Naive thymus-derived CD4-positive, alpha-beta T cell (primary cell): ENCODE measurements around the gene ACSM3. TPM values are rescaled to one million over a fixed set of nuclear protein-coding genes. Genes with fewer than 3 reads are reported as not detected.

Experiments
- ATAC-seq: fragments of 150-1000 bp; cut with Tn5 transposase; 2 replicates; pipeline ENCODE4 v1.10.0; 2021; ENCODE audit warnings: mild to moderate bottlenecking, moderate library complexity
- CTCF ChIA-PET: fragments of 350-600 bp; sonication (Branson Sonifier 250); formaldehyde crosslinking; loops from one replicate; lab custom pipeline; 2021; ENCODE audit warnings: antibody characterized with exemption; lab: Charles Lee
- POLR2A ChIA-PET: fragments of 350-600 bp; sonication (Branson Sonifier 250); formaldehyde crosslinking; loops from one replicate; lab custom pipeline; 2021; ENCODE audit warnings: antibody characterized with exemption, inconsistent platforms; lab: Charles Lee
- DNase-seq, 9 donors: peaks; one replicate each; pipeline versions ENCODE4 v3.0.0 to v3.0.0-alpha.2; 2020 to 2022; ENCODE audit warnings: mixed read lengths in 1 of 9
- H3K27ac ChIP-seq: one replicate; pipeline ENCODE4 v1.7.0; 2013; ENCODE audit warnings: mild to moderate bottlenecking, low read depth, low read length, moderate library complexity
- H3K27me3 ChIP-seq, 2 donors: one replicate each; pipeline ENCODE4 v1.7.0; 2013; ENCODE audit warnings: low read length in 2 of 2, mild to moderate bottlenecking in 2 of 2, moderate library complexity in 2 of 2; ENCODE audit not compliant: control insufficient read depth in 2 of 2, insufficient read depth in 2 of 2
- H3K36me3 ChIP-seq, 3 experiments: 1 replicate in 2 of 3; 2 replicates in 1 of 3; pipeline ENCODE4 v1.7.0; 2013; ENCODE audit warnings: low read length in 3 of 3, mild to moderate bottlenecking in 3 of 3, moderate library complexity in 1 of 3; ENCODE audit not compliant: insufficient read depth in 3 of 3, control insufficient read depth in 2 of 3
- H3K4me1 ChIP-seq, 2 donors: one replicate each; pipeline ENCODE4 v1.7.0; 2013; ENCODE audit warnings: low read length in 2 of 2, mild to moderate bottlenecking in 2 of 2, moderate library complexity in 1 of 2; ENCODE audit not compliant: control insufficient read depth in 2 of 2, insufficient read depth in 2 of 2
- H3K4me3 ChIP-seq: 2 replicates; pipeline ENCODE4 v1.7.0; 2013; ENCODE audit warnings: mild to moderate bottlenecking, low read length
- H3K9me3 ChIP-seq, 3 experiments: 1 replicate in 2 of 3; 2 replicates in 1 of 3; pipeline ENCODE4 v1.7.0; 2013; ENCODE audit warnings: low read length in 3 of 3; ENCODE audit not compliant: control insufficient read depth in 2 of 3
- H3K27ac Mint-ChIP-seq, 9 donors: one replicate each; pipeline ENCODE4 v1.8.0; 2020 to 2022; ENCODE audit warnings: mixed read lengths in 9 of 9, mild to moderate bottlenecking in 8 of 9, moderate library complexity in 5 of 9, inconsistent platforms in 2 of 9
- H3K27me3 Mint-ChIP-seq, 5 donors: one replicate each; pipeline ENCODE4 v1.8.0; 2021 to 2022; ENCODE audit warnings: mixed read lengths in 5 of 5, mild to moderate bottlenecking in 1 of 5
- H3K36me3 Mint-ChIP-seq, 5 donors: one replicate each; pipeline ENCODE4 v1.8.0; 2020 to 2022; ENCODE audit warnings: mixed read lengths in 5 of 5, mild to moderate bottlenecking in 3 of 5, inconsistent platforms in 1 of 5
- H3K4me1 Mint-ChIP-seq, 7 donors: one replicate each; pipeline ENCODE4 v1.8.0; 2020 to 2022; ENCODE audit warnings: mixed read lengths in 7 of 7, mild to moderate bottlenecking in 3 of 7, inconsistent platforms in 1 of 7
- H3K4me3 Mint-ChIP-seq, 10 donors: one replicate each; pipeline ENCODE4 v1.8.0; 2020 to 2022; ENCODE audit warnings: mild to moderate bottlenecking in 10 of 10, mixed read lengths in 10 of 10, moderate library complexity in 6 of 10, inconsistent platforms in 2 of 10
- H3K9me3 Mint-ChIP-seq, 11 donors: one replicate each; pipeline ENCODE4 v1.8.0; 2020 to 2022; ENCODE audit warnings: mixed read lengths in 11 of 11, mild to moderate bottlenecking in 4 of 11, inconsistent platforms in 1 of 11, moderate library complexity in 1 of 11
- intact Hi-C, 2 donors: fragments of 100-400 bp; cut with micrococcal nuclease; formaldehyde crosslinking; loops; one replicate each; pipeline ENCODE4 v1.15.1; 2023
- polyA plus RNA-seq, 2 donors: library from polyadenylated mRNA; unstranded; fragments of 300-500 nt; fragmentation: Illumina TruSeq; gene quantifications; one replicate each; pipeline ENCODE4 v1.2.3, GENCODE V29; 2021
- total RNA-seq, 6 experiments: library from RNA in 5 of 6; stranded (reverse) in 5 of 6; gene quantifications; 1 replicate in 5 of 6; 2 replicates in 1 of 6; pipeline ENCODE4 v1.2.3 and lab custom pipeline; 2021 to 2026

ACSM3 gene
- total and polyA plus RNA-seq, 7 experiments from 2014 or later: 3.0 to 10.9 (median 8.2) TPM

DNA sequence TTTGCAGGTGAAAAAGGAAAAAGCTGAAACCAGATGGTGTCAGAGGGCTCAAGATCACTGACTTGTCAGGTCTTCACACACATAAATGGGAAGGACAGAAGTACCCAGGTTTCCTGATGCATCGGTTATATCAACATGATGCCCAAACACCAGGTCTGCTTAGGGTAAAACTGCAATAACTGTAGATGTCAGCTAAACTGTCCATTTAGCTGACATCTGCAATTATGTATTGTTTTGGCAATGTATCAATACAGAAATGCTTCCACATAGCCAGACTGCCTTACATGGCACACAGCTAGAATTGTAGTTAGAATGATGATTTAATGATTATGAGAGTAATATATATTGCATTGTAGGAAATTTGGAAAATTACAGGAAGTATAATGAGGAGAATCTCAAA lies 5.0 kb downstream of the ACSM3 start:
- no peak overlapping the region for H3K27ac ChIP-seq
- POLR2A ChIA-PET: no interaction called here
- no peak for ATAC-seq

DNA sequence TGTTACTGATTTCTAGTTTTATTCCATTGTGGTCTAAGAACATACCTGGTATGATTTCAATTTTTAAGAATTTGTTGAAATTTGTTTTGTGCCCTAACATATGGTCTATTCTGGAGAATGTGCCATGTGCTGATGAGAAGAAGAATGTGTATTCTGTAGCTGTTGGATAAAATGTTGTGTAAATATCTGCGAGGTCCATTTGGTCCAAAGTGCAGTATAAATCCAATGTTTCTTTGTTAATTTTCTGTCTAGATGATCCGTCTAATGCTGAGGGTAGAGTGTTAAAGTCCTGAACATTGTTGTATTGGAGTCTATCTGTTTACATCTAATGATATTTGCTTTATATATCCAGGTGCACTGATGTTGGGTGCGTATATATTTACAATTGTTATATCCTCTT lies 9.9 kb downstream of the ACSM3 start:
- Histone ChIP-seq H3K27me3 (no peaks in the 10 kb centered on the region), H3K27ac (no peak overlapping the region), H3K4me1 (no peaks in the 10 kb centered on the region), H3K9me3 (no peaks in the 10 kb centered on the region), H3K36me3 (peaks cover 0 to 11% (median 0%) of the 10 kb centered on the region in 3 experiments), H3K4me3 (no peak overlapping the region)
- intact Hi-C loops: loop anchor here in 1 of 2 donors (1.0 kb wide), 1 partner anchor 311 kb away; no protein-coding TSS in a partner anchor
- POLR2A ChIA-PET: no interaction called here
- H3K36me3 Mint-ChIP-seq: peaks cover 0 to 19% (median 6%) of the 10 kb centered on the region in 5 donors
- ATAC-seq (no peak), DNase-seq (no peak)
- CTCF ChIA-PET: no interaction called here
- no peaks in the 10 kb centered on the region for H3K9me3 Mint-ChIP-seq
- H3K4me3 Mint-ChIP-seq: no peak overlapping the region
- peaks cover 0 to 4% (median 0%) of the 10 kb centered on the region in 7 donors for H3K4me1 Mint-ChIP-seq
- H3K27ac Mint-ChIP-seq: no peak overlapping the region
- peaks cover 0 to 3% (median 0%) of the 10 kb centered on the region in 5 donors for H3K27me3 Mint-ChIP-seq

More for the DNA sequence above, 5.0 kb downstream of the ACSM3 start:
- H3K27me3 ChIP-seq: no peaks in the 10 kb centered on the region
- H3K4me1 Mint-ChIP-seq: peaks cover 6 to 19% (median 12%) of the 10 kb centered on the region in 7 donors
- peak overlapping the region in 1 of 9 donors; percentile 14 for H3K27ac Mint-ChIP-seq
- no peak for DNase-seq
- H3K36me3 ChIP-seq: no peaks in the 10 kb centered on the region
- no peak overlapping the region for H3K4me3 ChIP-seq
- H3K36me3 Mint-ChIP-seq: peaks cover 0 to 11% (median 4%) of the 10 kb centered on the region in 5 donors
- intact Hi-C loops: no loop called here
- no peak overlapping the region for H3K4me3 Mint-ChIP-seq
- peaks cover 0 to 3% (median 0%) of the 10 kb centered on the region in 5 donors for H3K27me3 Mint-ChIP-seq
- H3K9me3 ChIP-seq: no peaks in the 10 kb centered on the region
- CTCF ChIA-PET: no interaction called here
- no peaks in the 10 kb centered on the region for H3K9me3 Mint-ChIP-seq
- peaks cover 0 to 7% of the 10 kb centered on the region in 2 donors for H3K4me1 ChIP-seq

DNA sequence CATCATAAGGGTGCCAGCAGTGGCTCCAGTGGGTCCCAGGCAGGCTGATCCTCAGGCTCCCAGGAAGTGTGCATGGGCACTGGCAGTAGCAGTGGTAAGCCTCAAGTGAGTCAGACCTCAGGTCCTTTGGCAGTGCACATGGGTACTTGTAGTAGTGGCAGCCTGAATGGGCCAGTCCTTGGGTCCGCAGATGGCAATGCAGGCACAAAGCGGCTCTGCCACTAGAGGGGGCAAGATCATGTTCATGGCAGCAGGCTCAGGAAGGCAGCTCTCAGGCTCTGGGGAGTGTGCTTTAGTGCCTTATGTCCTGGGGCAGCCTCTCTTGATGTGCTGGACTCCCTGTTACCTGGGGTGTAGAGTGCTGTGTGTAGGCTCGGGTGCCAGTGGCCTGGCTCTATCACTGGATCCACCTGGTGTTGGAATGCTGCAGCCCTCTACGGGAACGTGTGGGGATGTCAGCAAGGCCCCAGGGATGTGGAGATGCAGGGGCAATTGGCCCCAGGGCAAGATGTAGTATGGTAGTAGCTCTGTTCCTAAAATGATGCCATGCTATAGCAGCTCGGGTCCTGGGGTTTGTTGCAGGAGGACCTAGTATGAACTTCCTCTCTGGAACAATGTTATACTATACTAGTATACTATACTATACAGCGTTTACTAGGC lies 11.0 kb downstream of the ACSM3 start:
- H3K27me3 Mint-ChIP-seq: peaks cover 0 to 3% (median 0%) of the 10 kb centered on the region in 5 donors
- H3K36me3 Mint-ChIP-seq: peaks cover 0 to 20% (median 6%) of the 10 kb centered on the region in 5 donors
- no peak overlapping the region for H3K27ac ChIP-seq
- peaks cover 0 to 4% (median 0%) of the 10 kb centered on the region in 7 donors for H3K4me1 Mint-ChIP-seq
- ChIA-PET CTCF (interaction anchor here (0.6 kb wide), 1 partner anchor 274 kb away, joined by 3 read pairs; no protein-coding TSS in a partner anchor), POLR2A (no interaction called here)
- no peaks in the 10 kb centered on the region for H3K4me1 ChIP-seq
- ATAC-seq (peak; percentile 73), DNase-seq (peak; percentile 8 to 54 (median 27))
- H3K36me3 ChIP-seq: peaks cover 0 to 11% (median 0%) of the 10 kb centered on the region in 3 experiments
- H3K4me3 ChIP-seq: no peak overlapping the region
- intact Hi-C loops: loop anchor here in 1 of 2 donors (1.0 kb wide), 1 partner anchor 309 kb away; no protein-coding TSS in a partner anchor
- H3K4me3 Mint-ChIP-seq: no peak overlapping the region
- no peaks in the 10 kb centered on the region for H3K27me3 ChIP-seq
- no peaks in the 10 kb centered on the region for H3K9me3 ChIP-seq
- H3K27ac Mint-ChIP-seq: no peak overlapping the region
- no peaks in the 10 kb centered on the region for H3K9me3 Mint-ChIP-seq

DNA sequence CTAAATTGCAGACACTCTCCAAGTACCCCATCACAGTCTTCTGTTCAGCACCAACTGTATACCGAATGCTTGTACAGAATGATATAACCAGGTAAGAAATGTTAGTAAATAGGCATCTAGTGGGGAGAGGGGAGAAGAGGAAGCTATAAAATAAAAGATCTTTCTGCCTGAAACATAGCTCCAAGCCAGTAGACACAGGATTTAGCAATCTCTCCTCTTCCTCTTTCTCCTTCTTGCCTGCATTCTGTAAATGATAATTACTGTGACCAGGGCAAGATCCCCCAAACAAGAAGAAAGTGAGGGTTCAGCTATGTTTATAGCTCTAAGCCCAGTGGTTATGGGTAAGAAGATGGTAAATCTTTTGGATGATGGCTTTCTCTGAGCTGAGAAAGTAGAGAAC lies 17.9 kb downstream of the ACSM3 start:
- H3K9me3 ChIP-seq: no peaks in the 10 kb centered on the region
- H3K4me3 ChIP-seq: no peak overlapping the region
- ChIA-PET CTCF (no interaction called here), POLR2A (no interaction called here)
- H3K4me3 Mint-ChIP-seq: no peak overlapping the region
- intact Hi-C loops: no loop called here
- no peaks in the 10 kb centered on the region for H3K27me3 ChIP-seq
- peaks cover 0 to 25% (median 6%) of the 10 kb centered on the region in 5 donors for H3K36me3 Mint-ChIP-seq
- DNase-seq: no peak
- H3K4me1 ChIP-seq: no peaks in the 10 kb centered on the region
- H3K9me3 Mint-ChIP-seq: no peaks in the 10 kb centered on the region
- no peaks in the 10 kb centered on the region for H3K27me3 Mint-ChIP-seq
- H3K27ac ChIP-seq: no peak overlapping the region
- no peak for ATAC-seq
- peaks cover 0 to 14% (median 0%) of the 10 kb centered on the region in 3 experiments for H3K36me3 ChIP-seq
- H3K27ac Mint-ChIP-seq: no peak overlapping the region
- peaks cover 0 to 4% (median 0%) of the 10 kb centered on the region in 7 donors for H3K4me1 Mint-ChIP-seq

DNA sequence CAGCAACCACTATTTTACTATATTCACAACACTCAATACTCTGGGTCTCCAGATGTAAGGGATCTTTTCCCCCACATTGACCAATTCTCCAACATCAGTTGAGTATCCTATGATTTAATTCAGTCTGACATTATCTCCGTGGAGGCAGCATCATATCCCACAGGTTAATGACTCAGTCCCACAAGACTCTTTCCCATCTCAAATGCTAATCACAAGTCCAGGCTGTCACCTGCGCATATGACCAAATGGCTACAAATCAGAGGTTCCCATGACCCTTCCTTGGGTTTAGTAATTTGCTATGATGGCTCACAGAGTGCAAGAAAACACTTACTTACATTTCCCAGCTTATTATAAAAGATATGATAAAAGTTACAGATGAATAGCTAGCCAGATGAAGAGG lies 18.7 kb downstream of the ACSM3 start:
- ChIA-PET CTCF (no interaction called here), POLR2A (no interaction called here)
- no peak overlapping the region for H3K4me3 ChIP-seq
- no peak overlapping the region for H3K27ac ChIP-seq
- H3K27me3 ChIP-seq: no peaks in the 10 kb centered on the region
- intact Hi-C loops: no loop called here
- Mint-ChIP-seq H3K4me1 (no peaks in the 10 kb centered on the region), H3K4me3 (no peak overlapping the region), H3K36me3 (peaks cover 0 to 23% (median 6%) of the 10 kb centered on the region in 5 donors), H3K27me3 (no peaks in the 10 kb centered on the region), H3K27ac (no peak overlapping the region), H3K9me3 (no peaks in the 10 kb centered on the region)
- DNase-seq (no peak), ATAC-seq (no peak)
- no peaks in the 10 kb centered on the region for H3K9me3 ChIP-seq
- no peaks in the 10 kb centered on the region for H3K4me1 ChIP-seq
- peaks cover 0 to 13% (median 0%) of the 10 kb centered on the region in 3 experiments for H3K36me3 ChIP-seq

DNA sequence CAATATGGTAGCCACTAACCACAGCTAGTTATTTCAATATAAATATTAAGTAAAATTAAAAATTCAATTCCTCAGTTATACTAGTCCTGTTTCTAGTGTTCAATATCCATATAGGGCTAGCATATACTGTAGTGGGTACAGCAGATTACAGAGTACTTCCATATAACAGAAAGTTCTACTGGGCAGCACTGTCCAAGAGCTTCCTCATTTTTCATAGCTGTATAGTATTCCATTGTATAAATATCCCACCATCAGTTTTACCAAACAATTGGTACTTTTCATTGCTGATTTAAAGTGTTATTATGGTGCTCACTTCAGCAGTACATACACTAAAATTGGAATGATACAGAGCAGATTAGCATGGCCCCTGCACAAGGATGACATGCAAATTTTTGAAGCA lies 20.4 kb downstream of the ACSM3 start:
- Mint-ChIP-seq H3K4me1 (no peaks in the 10 kb centered on the region), H3K27ac (no peak overlapping the region), H3K4me3 (no peak overlapping the region), H3K9me3 (no peaks in the 10 kb centered on the region), H3K36me3 (peaks cover 0 to 20% (median 6%) of the 10 kb centered on the region in 5 donors), H3K27me3 (no peaks in the 10 kb centered on the region)
- peaks cover 0 to 4% (median 0%) of the 10 kb centered on the region in 3 experiments for H3K36me3 ChIP-seq
- POLR2A ChIA-PET: no interaction called here
- no peak for ATAC-seq
- H3K4me1 ChIP-seq: no peaks in the 10 kb centered on the region
- H3K27ac ChIP-seq: no peak overlapping the region
- no peaks in the 10 kb centered on the region for H3K27me3 ChIP-seq
- intact Hi-C loops: no loop called here
- CTCF ChIA-PET: interaction anchor here (1.2 kb wide), 1 partner anchor 8 kb away, joined by 4 read pairs; no protein-coding TSS in a partner anchor
- no peak overlapping the region for H3K4me3 ChIP-seq
- H3K9me3 ChIP-seq: no peaks in the 10 kb centered on the region
- DNase-seq: no peak
